Endothelial cell (in vitro differentiated cells): Measurements from ENCODE around the gene ALKBH4. TPM values are rescaled to one million over a fixed set of nuclear protein-coding genes. Genes with fewer than 3 reads are reported as not detected.

Source experiments
- DNase-seq: peaks from one replicate; pipeline ENCODE4 v3.0.0; 2021; ENCODE audit warnings: low spot score
- H3K27ac Mint-ChIP-seq: one replicate; pipeline ENCODE4 v1.8.0; 2021; ENCODE audit warnings: mixed read lengths, inconsistent platforms; ENCODE audit not compliant: unreplicated experiment
- H3K27me3 Mint-ChIP-seq: one replicate; pipeline ENCODE4 v1.8.0; 2021; ENCODE audit warnings: mild to moderate bottlenecking, moderate library complexity, mixed read lengths, inconsistent platforms; ENCODE audit not compliant: unreplicated experiment
- H3K36me3 Mint-ChIP-seq: one replicate; pipeline ENCODE4 v1.8.0; 2021; ENCODE audit warnings: mild to moderate bottlenecking, low read depth, mixed read lengths, inconsistent platforms; ENCODE audit not compliant: unreplicated experiment
- H3K4me1 Mint-ChIP-seq: one replicate; pipeline ENCODE4 v1.8.0; 2021; ENCODE audit warnings: mild to moderate bottlenecking, mixed read lengths, inconsistent platforms; ENCODE audit not compliant: unreplicated experiment
- H3K4me3 Mint-ChIP-seq: one replicate; pipeline ENCODE4 v1.8.0; 2021; ENCODE audit warnings: mild to moderate bottlenecking, mixed read lengths, inconsistent platforms; ENCODE audit not compliant: unreplicated experiment
- H3K9me3 Mint-ChIP-seq: one replicate; pipeline ENCODE4 v1.8.0; 2021; ENCODE audit warnings: mixed read lengths, inconsistent platforms; ENCODE audit not compliant: unreplicated experiment
- total RNA-seq: library from RNA; stranded (reverse); fragmentation: NEBNext Ultra II Directional; extraction: Animal tissue kit (Norgen Biotek cat#: 25700); gene quantifications from one replicate; pipeline ENCODE4 v1.2.1, GENCODE V29; 2021; ENCODE audit not compliant: unreplicated experiment
- TF ChIP-seq, protein P1 (sequence below): fragments of 200-600 bp; sonication (generic); IDR thresholded peaks from one replicate; pipeline ENCODE4 v1.5.0; 2021; ENCODE audit warnings: antibody characterized with exemption; ENCODE audit not compliant: unreplicated experiment

Gene ALKBH4
- total RNA-seq, 1 donor from 2014 or later: 11.5 TPM

DNA sequence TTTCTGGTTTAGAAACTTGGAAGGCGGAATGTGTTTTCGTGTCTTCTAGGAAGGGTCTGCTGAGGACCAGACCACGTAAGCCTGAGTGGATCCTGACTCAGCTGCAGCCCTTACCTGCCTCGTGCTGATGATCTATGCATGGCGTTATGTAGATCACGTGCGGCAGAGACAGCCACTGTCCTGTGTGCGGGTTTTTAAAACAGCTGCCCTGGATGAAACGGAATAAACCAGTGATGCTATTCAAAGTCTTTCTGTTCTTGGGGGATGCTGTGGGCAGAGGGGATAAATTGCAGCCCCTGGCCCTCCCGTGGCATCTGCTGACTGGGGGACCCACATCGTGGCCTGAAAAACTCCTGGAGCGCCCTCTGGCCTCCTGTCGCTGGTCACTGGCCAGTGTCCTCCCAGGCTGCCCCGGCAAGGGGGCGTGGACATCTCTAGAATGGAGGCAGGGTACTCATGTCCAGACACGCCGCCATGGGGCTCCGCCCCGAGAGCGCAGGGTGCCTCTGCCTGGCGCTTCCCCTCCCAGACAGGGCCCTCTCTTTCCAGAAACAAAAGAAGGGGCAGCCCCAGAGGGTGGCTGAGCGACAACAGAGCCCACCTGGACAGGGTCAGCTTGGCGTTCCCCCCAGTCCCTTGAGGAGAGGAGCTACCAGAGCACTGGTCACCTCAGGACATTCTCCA, 13.2 kb downstream of the ALKBH4 start:
- Mint-ChIP-seq H3K27me3 (peaks cover 2% of the 10 kb centered on the region), H3K27ac (no peak overlapping the region), H3K36me3 (no peaks in the 10 kb centered on the region), H3K9me3 (no peaks in the 10 kb centered on the region), H3K4me1 (no peaks in the 10 kb centered on the region), H3K4me3 (no peak overlapping the region)
- DNase-seq: no peak
- TF ChIP-seq, protein P1, sequence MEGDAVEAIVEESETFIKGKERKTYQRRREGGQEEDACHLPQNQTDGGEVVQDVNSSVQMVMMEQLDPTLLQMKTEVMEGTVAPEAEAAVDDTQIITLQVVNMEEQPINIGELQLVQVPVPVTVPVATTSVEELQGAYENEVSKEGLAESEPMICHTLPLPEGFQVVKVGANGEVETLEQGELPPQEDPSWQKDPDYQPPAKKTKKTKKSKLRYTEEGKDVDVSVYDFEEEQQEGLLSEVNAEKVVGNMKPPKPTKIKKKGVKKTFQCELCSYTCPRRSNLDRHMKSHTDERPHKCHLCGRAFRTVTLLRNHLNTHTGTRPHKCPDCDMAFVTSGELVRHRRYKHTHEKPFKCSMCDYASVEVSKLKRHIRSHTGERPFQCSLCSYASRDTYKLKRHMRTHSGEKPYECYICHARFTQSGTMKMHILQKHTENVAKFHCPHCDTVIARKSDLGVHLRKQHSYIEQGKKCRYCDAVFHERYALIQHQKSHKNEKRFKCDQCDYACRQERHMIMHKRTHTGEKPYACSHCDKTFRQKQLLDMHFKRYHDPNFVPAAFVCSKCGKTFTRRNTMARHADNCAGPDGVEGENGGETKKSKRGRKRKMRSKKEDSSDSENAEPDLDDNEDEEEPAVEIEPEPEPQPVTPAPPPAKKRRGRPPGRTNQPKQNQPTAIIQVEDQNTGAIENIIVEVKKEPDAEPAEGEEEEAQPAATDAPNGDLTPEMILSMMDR: no peak

DNA sequence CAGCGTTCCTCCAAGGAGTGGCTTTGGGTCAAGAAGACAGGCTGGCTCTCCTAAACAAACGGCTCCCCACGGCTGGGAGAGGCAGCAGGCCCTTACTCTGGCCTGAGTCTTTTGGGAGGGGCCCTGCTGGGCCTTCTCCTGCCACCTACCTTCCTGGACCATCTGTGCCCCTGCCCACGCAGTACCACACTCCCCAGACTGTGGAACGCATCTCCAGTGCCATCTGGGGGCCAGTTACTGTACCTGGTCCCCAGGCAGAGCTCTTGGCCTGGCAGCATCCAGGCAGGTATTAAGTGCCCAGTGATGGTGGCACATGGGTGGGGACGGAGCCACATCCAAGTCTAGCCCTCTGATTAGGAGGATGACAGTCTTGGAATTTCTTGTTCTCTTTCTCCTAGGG, 14.4 kb downstream of the ALKBH4 start:
- no peaks in the 10 kb centered on the region for H3K36me3 Mint-ChIP-seq
- H3K27ac Mint-ChIP-seq: no peak overlapping the region

DNA sequence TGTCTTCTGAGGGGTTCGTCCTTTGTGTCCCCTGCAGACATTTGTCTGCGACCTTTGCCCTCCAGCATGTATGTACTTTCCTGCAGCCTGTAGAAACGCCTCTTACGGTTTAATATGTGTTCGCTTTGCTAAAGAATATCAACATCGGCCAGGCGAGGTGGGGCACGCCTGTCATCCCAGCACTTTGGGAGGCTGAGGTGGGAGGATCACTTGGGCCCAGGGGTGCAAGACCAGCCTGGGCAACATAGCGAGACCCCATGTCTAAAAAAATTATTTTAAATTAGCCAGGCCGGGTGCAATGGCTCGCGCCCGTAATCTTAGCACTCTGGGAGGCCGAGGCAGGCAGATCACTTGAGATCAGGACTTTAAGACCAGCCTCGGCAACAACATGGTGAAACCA, 15.5 kb downstream of the ALKBH4 start:
- TF ChIP-seq, protein P1: no peak
- Mint-ChIP-seq H3K27ac (no peak overlapping the region), H3K9me3 (no peaks in the 10 kb centered on the region), H3K27me3 (no peaks in the 10 kb centered on the region), H3K36me3 (peaks cover 4% of the 10 kb centered on the region), H3K4me1 (no peaks in the 10 kb centered on the region), H3K4me3 (no peak overlapping the region)
- no peak for DNase-seq

More for the DNA sequence above, 14.4 kb downstream of the ALKBH4 start:
- H3K27me3 Mint-ChIP-seq: no peaks in the 10 kb centered on the region
- no peak overlapping the region for H3K4me3 Mint-ChIP-seq
- no peaks in the 10 kb centered on the region for H3K4me1 Mint-ChIP-seq
- H3K9me3 Mint-ChIP-seq: no peaks in the 10 kb centered on the region
- TF ChIP-seq, protein P1: no peak
- no peak for DNase-seq

- DNase-seq: no peak
- TF ChIP-seq, protein P1: no peak
- Mint-ChIP-seq H3K9me3 (no peaks in the 10 kb centered on the region), H3K36me3 (peaks cover 4% of the 10 kb centered on the region), H3K27me3 (no peaks in the 10 kb centered on the region), H3K27ac (no peak overlapping the region), H3K4me1 (no peaks in the 10 kb centered on the region), H3K4me3 (no peak overlapping the region)
These were observed 17.4 kb downstream of the ALKBH4 start for GRCh38 chr7:102447311-102447710.

- H3K27me3 Mint-ChIP-seq: no peaks in the 10 kb centered on the region
- no peak for DNase-seq
- TF ChIP-seq, protein P1: no peak
These were observed 18.1 kb downstream of the ALKBH4 start for GRCh38 chr7:102446387-102447156.

More at GRCh38 chr7:102446387-102447156, 18.1 kb downstream of the ALKBH4 start:
- Mint-ChIP-seq H3K27ac (no peak overlapping the region), H3K4me3 (no peak overlapping the region), H3K4me1 (no peaks in the 10 kb centered on the region), H3K9me3 (no peaks in the 10 kb centered on the region), H3K36me3 (peaks cover 4% of the 10 kb centered on the region)
